PFSK-1 (cell line): ENCODE results near the gene MEN1.

Experiments used
- FOXP2 ChIP-seq: optimal IDR thresholded peaks from 2 replicates; pipeline ENCODE3; 2011; ENCODE audit warnings: borderline replicate concordance, control low read depth, inconsistent platforms; ENCODE audit not compliant: insufficient read depth; ENCODE audit errors: extremely low read length, extremely low read depth
- POLR2AphosphoS5 ChIP-seq: IDR thresholded peaks from 2 replicates; pipeline ENCODE4 v1.6.1; 2012; ENCODE audit warnings: low read depth, mild to moderate bottlenecking, control low read depth, low read length, moderate library complexity
- SIN3A ChIP-seq: IDR thresholded peaks from 2 replicates; pipeline ENCODE4 v1.6.1; 2012; ENCODE audit warnings: mild to moderate bottlenecking, low read length, moderate library complexity, borderline replicate concordance; ENCODE audit not compliant: insufficient read depth
- TAF1 ChIP-seq: IDR thresholded peaks from 2 replicates; pipeline ENCODE4 v1.6.1; 2012; ENCODE audit warnings: low read length, control low read depth, borderline replicate concordance; ENCODE audit not compliant: insufficient read depth
- TF ChIP-seq, protein P1 (sequence below), 2 experiments: IDR thresholded peaks; 2 replicates each; pipeline versions ENCODE4 v1.6.1 to v1.8.0; 2011 to 2012; ENCODE audit warnings: low read depth in 2 of 2, low read length in 2 of 2, control low read depth in 1 of 2, inconsistent platforms in 1 of 2, mild to moderate bottlenecking in 1 of 2, moderate library complexity in 1 of 2; ENCODE audit not compliant: insufficient read depth in 1 of 2

DNA sequence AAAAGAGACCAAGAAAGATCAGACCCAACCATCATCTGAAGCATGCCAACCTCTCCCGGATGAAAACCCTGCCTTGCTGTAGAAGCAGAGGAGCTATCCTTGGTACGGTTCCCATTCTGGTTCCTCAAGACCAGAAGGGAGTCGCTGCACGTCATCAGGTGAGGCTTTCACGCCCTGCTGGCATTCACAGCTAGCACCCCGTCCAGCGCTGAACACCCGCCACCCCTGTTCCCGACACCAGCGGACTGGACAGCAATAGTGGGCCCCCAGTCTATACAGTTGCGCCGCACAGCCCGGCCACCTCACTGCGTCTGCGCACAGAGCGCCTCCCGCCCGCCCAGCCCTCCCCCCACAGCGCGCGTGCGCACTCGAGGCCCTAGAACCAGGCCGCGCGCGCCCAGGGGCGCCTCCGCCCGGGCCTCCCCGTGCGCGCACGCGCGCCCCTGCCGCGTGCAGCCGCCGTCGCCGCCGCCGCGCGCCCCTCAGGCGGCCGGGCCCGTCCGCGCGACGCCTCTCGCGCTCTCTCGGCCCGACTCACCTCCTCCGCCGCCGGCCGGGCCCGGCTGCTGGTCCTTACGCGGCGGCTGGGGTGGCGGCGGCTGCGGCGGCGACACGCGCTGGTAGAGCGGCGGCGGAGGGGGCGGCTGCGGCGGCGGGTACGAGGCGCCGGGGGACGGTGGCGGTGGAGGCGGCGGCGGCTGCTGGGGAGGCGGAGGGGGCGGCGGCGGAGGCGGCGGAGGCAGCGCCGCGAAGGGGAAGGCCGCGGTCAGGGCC is 32.7 kb downstream of the MEN1 start:
- TF ChIP-seq POLR2AphosphoS5 (no peak), SIN3A (peak; percentile 31; the same call in 1 of the 2 replicates), TAF1 (no peak), FOXP2 (no peak)
- TF ChIP-seq, protein P1, sequence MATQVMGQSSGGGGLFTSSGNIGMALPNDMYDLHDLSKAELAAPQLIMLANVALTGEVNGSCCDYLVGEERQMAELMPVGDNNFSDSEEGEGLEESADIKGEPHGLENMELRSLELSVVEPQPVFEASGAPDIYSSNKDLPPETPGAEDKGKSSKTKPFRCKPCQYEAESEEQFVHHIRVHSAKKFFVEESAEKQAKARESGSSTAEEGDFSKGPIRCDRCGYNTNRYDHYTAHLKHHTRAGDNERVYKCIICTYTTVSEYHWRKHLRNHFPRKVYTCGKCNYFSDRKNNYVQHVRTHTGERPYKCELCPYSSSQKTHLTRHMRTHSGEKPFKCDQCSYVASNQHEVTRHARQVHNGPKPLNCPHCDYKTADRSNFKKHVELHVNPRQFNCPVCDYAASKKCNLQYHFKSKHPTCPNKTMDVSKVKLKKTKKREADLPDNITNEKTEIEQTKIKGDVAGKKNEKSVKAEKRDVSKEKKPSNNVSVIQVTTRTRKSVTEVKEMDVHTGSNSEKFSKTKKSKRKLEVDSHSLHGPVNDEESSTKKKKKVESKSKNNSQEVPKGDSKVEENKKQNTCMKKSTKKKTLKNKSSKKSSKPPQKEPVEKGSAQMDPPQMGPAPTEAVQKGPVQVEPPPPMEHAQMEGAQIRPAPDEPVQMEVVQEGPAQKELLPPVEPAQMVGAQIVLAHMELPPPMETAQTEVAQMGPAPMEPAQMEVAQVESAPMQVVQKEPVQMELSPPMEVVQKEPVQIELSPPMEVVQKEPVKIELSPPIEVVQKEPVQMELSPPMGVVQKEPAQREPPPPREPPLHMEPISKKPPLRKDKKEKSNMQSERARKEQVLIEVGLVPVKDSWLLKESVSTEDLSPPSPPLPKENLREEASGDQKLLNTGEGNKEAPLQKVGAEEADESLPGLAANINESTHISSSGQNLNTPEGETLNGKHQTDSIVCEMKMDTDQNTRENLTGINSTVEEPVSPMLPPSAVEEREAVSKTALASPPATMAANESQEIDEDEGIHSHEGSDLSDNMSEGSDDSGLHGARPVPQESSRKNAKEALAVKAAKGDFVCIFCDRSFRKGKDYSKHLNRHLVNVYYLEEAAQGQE (IDR thresholded peaks at IDR 0.05; ENCODE audit: insufficient read depth in 1 of 2, low read depth in 2 of 2, low read length in 2 of 2) = peak; percentile 67 to 88
